IMR-90 (cell line): ENCODE results near the gene UTF1. TPM values are rescaled to one million over a fixed set of nuclear protein-coding genes. Genes with fewer than 3 reads are reported as not detected.

Experiments used
- ATAC-seq: fragments of 200-7000 bp; cut with Tn5 transposase; 2 replicates; pipeline ENCODE4 v1.9.1; 2020; ENCODE audit warnings: low read depth, mild to moderate bottlenecking, moderate library complexity
- BruUV-seq: library from RNA; stranded (reverse); fragments of 400-500 nt; replicated peaks from 2 replicates; lab custom pipeline; 2021; lab: Mats Ljungman, UMichigan
- CTCF ChIA-PET: fragments of 300-600 bp; formaldehyde crosslinking; extraction: SDS; loops from one replicate; lab custom pipeline; 2021; ENCODE audit warnings: antibody characterized with exemption; lab: Yijun Ruan, JAX
- POLR2A ChIA-PET: fragments of 300-600 bp; sonication (Branson Sonifier 250); formaldehyde crosslinking; loops from one replicate; lab custom pipeline; 2022; ENCODE audit warnings: antibody characterized with exemption; ENCODE audit not compliant: unreplicated experiment; lab: Charles Lee
- DNase-seq: peaks from one replicate; pipeline ENCODE4 v3.0.0; 2013
- H2AFZ ChIP-seq: replicated peaks from 2 replicates; pipeline ENCODE3; 2013; ENCODE audit warnings: low read length, mild to moderate bottlenecking; ENCODE audit not compliant: poor library complexity
- H2AK5ac ChIP-seq: 2 replicates; pipeline ENCODE4 v1.6.1; 2013; ENCODE audit warnings: low read depth, low read length, inconsistent platforms
- H2AK9ac ChIP-seq: replicated peaks from 2 replicates; pipeline ENCODE3; 2013; ENCODE audit warnings: mild to moderate bottlenecking, low read depth, low read length, moderate library complexity; ENCODE audit not compliant: poor library complexity
- H2BK120ac ChIP-seq: 2 replicates; pipeline ENCODE4 v1.6.1; 2013; ENCODE audit warnings: low read depth, low read length, inconsistent platforms
- H2BK15ac ChIP-seq: 3 replicates; pipeline ENCODE4 v1.6.1; 2013; ENCODE audit warnings: low read depth, low read length, inconsistent platforms
- H2BK20ac ChIP-seq: 2 replicates; pipeline ENCODE4 v1.6.1; 2013; ENCODE audit warnings: low read depth, mild to moderate bottlenecking, inconsistent platforms, low read length, moderate library complexity
- H2BK5ac ChIP-seq: 2 replicates; pipeline ENCODE4 v1.6.1; 2013; ENCODE audit warnings: mild to moderate bottlenecking, low read depth, low read length, inconsistent platforms; ENCODE audit not compliant: poor library complexity, severe bottlenecking
- H3K14ac ChIP-seq: replicated peaks from 2 replicates; pipeline ENCODE4 v1.6.1; 2013; ENCODE audit warnings: low read depth, low read length, inconsistent platforms
- H3K18ac ChIP-seq: 2 replicates; pipeline ENCODE4 v1.6.1; 2013; ENCODE audit warnings: low read depth, low read length, control low read depth
- H3K23ac ChIP-seq: 2 replicates; pipeline ENCODE4 v1.6.1; 2013; ENCODE audit warnings: low read depth, low read length, inconsistent platforms
- H3K27ac ChIP-seq: 2 replicates; pipeline ENCODE4 v1.5.1; 2013; ENCODE audit warnings: mild to moderate bottlenecking, control low read depth, low read length; ENCODE audit not compliant: insufficient read depth
- H3K27me3 ChIP-seq: 2 replicates; pipeline ENCODE4 v1.6.1; 2013; ENCODE audit warnings: low read length; ENCODE audit not compliant: control insufficient read depth, insufficient read depth
- H3K36me3 ChIP-seq: 2 replicates; pipeline ENCODE4 v1.6.1; 2013; ENCODE audit warnings: low read length, mixed read lengths; ENCODE audit not compliant: control insufficient read depth, insufficient read depth
- H3K4ac ChIP-seq: 2 replicates; pipeline ENCODE4 v1.6.1; 2013; ENCODE audit warnings: low read depth, low read length, inconsistent platforms
- H3K4me1 ChIP-seq: 2 replicates; pipeline ENCODE4 v1.6.1; 2013; ENCODE audit warnings: low read length, mixed read lengths; ENCODE audit not compliant: control insufficient read depth, insufficient read depth
- H3K4me2 ChIP-seq: 2 replicates; pipeline ENCODE4 v1.6.1; 2013; ENCODE audit warnings: low read depth, mild to moderate bottlenecking, control low read depth, low read length, moderate library complexity
- H3K4me3 ChIP-seq: 2 replicates; pipeline ENCODE4 v1.5.1; 2013; ENCODE audit warnings: low read depth, mild to moderate bottlenecking, control low read depth, low read length, moderate library complexity; ENCODE audit not compliant: insufficient read depth
- H3K56ac ChIP-seq: 2 replicates; pipeline ENCODE4 v1.6.1; 2013; ENCODE audit warnings: low read length, inconsistent platforms; ENCODE audit not compliant: insufficient read depth; ENCODE audit errors: extremely low read depth
- H3K79me1 ChIP-seq, 2 experiments: 2 replicates each; pipeline ENCODE4 v1.6.1; 2013; ENCODE audit warnings: low read length in 2 of 2, inconsistent platforms in 1 of 2, low read depth in 1 of 2
- H3K9ac ChIP-seq: 2 replicates; pipeline ENCODE4 v1.6.1; 2013; ENCODE audit warnings: low read depth, low read length, control low read depth
- H3K9me1 ChIP-seq: 2 replicates; pipeline ENCODE4 v1.6.1; 2013; ENCODE audit warnings: low read length, inconsistent platforms; ENCODE audit not compliant: insufficient read depth
- H3K9me3 ChIP-seq: 2 replicates; pipeline ENCODE4 v1.6.1; 2013; ENCODE audit warnings: low read length; ENCODE audit not compliant: control insufficient read depth, insufficient read depth
- H4K20me1 ChIP-seq: 2 replicates; pipeline ENCODE4 v1.6.1; 2013; ENCODE audit warnings: low read length, inconsistent platforms; ENCODE audit not compliant: insufficient read depth
- H4K5ac ChIP-seq: 2 replicates; pipeline ENCODE4 v1.6.1; 2013; ENCODE audit warnings: mild to moderate bottlenecking, low read depth, low read length, control low read depth
- H4K8ac ChIP-seq, 2 experiments: 2 replicates each; pipeline ENCODE4 v1.6.1; 2013; ENCODE audit warnings: low read depth in 2 of 2, low read length in 2 of 2, control low read depth in 1 of 2, inconsistent platforms in 1 of 2
- H4K91ac ChIP-seq: 2 replicates; pipeline ENCODE4 v1.6.1; 2013; ENCODE audit warnings: low read depth, low read length, inconsistent platforms; ENCODE audit not compliant: insufficient read depth
- BHLHE40 ChIP-seq: fragments of 150-350 bp; IDR thresholded peaks from 2 replicates; pipeline ENCODE4 v1.6.1; 2016; ENCODE audit warnings: mild to moderate bottlenecking, low read depth, low read length
- CEBPB ChIP-seq: IDR thresholded peaks from 2 replicates; pipeline ENCODE4 v1.6.1; 2012; ENCODE audit warnings: low read depth, low read length, improper control_type of control experiment
- CHD1 ChIP-seq: IDR thresholded peaks from 2 replicates; pipeline ENCODE4 v1.6.1; 2012; ENCODE audit warnings: low read depth, low read length, improper control_type of control experiment
- CTCF ChIP-seq: conservative IDR thresholded peaks from 2 replicates; pipeline ENCODE4 v1.5.1; 2012; ENCODE audit warnings: mild to moderate bottlenecking, low read depth, low read length, improper control_type of control experiment
- FOS ChIP-seq: fragments of 150-350 bp; IDR thresholded peaks from 2 replicates; pipeline ENCODE4 v1.6.1; 2016; ENCODE audit warnings: low read depth, low read length
- MAFK ChIP-seq: IDR thresholded peaks from 2 replicates; pipeline ENCODE4 v1.6.1; 2012; ENCODE audit warnings: low read depth, low read length, improper control_type of control experiment
- MAZ ChIP-seq: IDR thresholded peaks from 2 replicates; pipeline ENCODE4 v1.6.1; 2012; ENCODE audit warnings: low read depth, mild to moderate bottlenecking, low read length, improper control_type of control experiment, moderate library complexity, borderline replicate concordance
- MXI1 ChIP-seq: IDR thresholded peaks from 2 replicates; pipeline ENCODE4 v1.6.1; 2012; ENCODE audit warnings: low read depth, mild to moderate bottlenecking, low read length, moderate library complexity, borderline replicate concordance
- NFE2L2 ChIP-seq: fragments of 150-350 bp; IDR thresholded peaks from 2 replicates; pipeline ENCODE4 v1.6.1; 2016; ENCODE audit warnings: low read depth, mild to moderate bottlenecking, low read length
- POLR2A ChIP-seq: IDR thresholded peaks from 2 replicates; pipeline ENCODE4 v1.6.1; 2012; ENCODE audit warnings: mild to moderate bottlenecking, low read depth, low read length
- RAD21 ChIP-seq: IDR thresholded peaks from 2 replicates; pipeline ENCODE4 v1.6.1; 2012; ENCODE audit warnings: low read length, improper control_type of control experiment
- RCOR1 ChIP-seq: IDR thresholded peaks from 2 replicates; pipeline ENCODE4 v1.6.1; 2012; ENCODE audit warnings: mild to moderate bottlenecking, low read length, improper control_type of control experiment; ENCODE audit not compliant: insufficient replicate concordance
- RFX5 ChIP-seq: IDR thresholded peaks from 2 replicates; pipeline ENCODE4 v1.8.0; 2012; ENCODE audit warnings: low read depth, mild to moderate bottlenecking, low read length, moderate library complexity
- SMC3 ChIP-seq: fragments of 150-350 bp; IDR thresholded peaks from 2 replicates; pipeline ENCODE4 v1.6.1; 2016; ENCODE audit warnings: low read depth, mild to moderate bottlenecking, antibody characterized with exemption, low read length, moderate library complexity
- USF2 ChIP-seq: fragments of 150-350 bp; IDR thresholded peaks from 2 replicates; pipeline ENCODE4 v1.6.1; 2017; ENCODE audit warnings: mild to moderate bottlenecking, antibody characterized with exemption, low read length, low read depth
- WGBS, 2 experiments: methylation state at CpG; one replicate each; pipeline versions ENCODE4 v1.1.5 to v1.1.7; 2013; ENCODE audit warnings: missing lambda C conversion rate in 2 of 2; ENCODE audit not compliant: insufficient read length in 1 of 2; ENCODE audit errors: extremely low coverage in 2 of 2; 5-methylcytosine and 5-hydroxymethylcytosine counted together
- dilution Hi-C: fragments of 300-500 bp; cut with HindIII; formaldehyde crosslinking; loops from one replicate; pipeline ENCODE4 v1.14.3; 2018; ENCODE audit warnings: low sequenced_read_pairs; ENCODE audit not compliant: unreplicated experiment
- in situ Hi-C: fragments of 300-500 bp; cut with MboI; formaldehyde crosslinking; loops from 3 replicates; pipeline ENCODE4 v1.14.3; 2019; ENCODE audit warnings: low sequenced_read_pairs, inconsistent platforms, mixed read lengths
- intact Hi-C: fragments of 100-400 bp; cut with micrococcal nuclease; formaldehyde crosslinking; loops from 2 replicates; pipeline ENCODE4 v1.10.0; 2022
- polyA plus RNA-seq, 3 experiments: library from polyadenylated mRNA; depleted of rRNA; stranded (reverse); fragments of >200 nt; gene quantifications; 2 replicates each; pipeline ENCODE4 v1.2.3, GENCODE V29; 2012; ENCODE audit warnings: low replicate concordance in 1 of 3
- total RNA-seq: library from RNA; depleted of rRNA; stranded (reverse); fragments of >200 nt; gene quantifications from 2 replicates; pipeline ENCODE4 v1.2.3, GENCODE V29; 2012
- TF ChIP-seq, protein P1 (sequence below): fragments of 150-350 bp; IDR thresholded peaks from 2 replicates; pipeline ENCODE4 v1.6.1; 2016; ENCODE audit warnings: low read depth, mild to moderate bottlenecking, low read length, moderate library complexity, borderline replicate concordance

Gene UTF1
- total and polyA plus RNA-seq, 2 of the 4 experiments (the other 2 are of a cell fraction): not detected

- ChIA-PET POLR2A (no interaction called here), CTCF (no interaction called here)
- Histone ChIP-seq H3K56ac (no peak overlapping the region), H3K4me3 (no peak overlapping the region), H3K27ac (no peak overlapping the region), H2BK5ac (no peak overlapping the region), H2BK20ac (no peak overlapping the region), H4K91ac (no peak overlapping the region), H3K4me2 (no peak overlapping the region), H3K36me3 (peaks cover 2% of the 10 kb centered on the region), H3K4me1 (no peaks in the 10 kb centered on the region), H4K5ac (no peak overlapping the region), H2BK120ac (no peak overlapping the region), H2AFZ (no peak overlapping the region), H4K8ac (no peak overlapping the region), H3K27me3 (no peaks in the 10 kb centered on the region), H3K4ac (no peak overlapping the region), H3K9ac (no peak overlapping the region), H4K20me1 (no peaks in the 10 kb centered on the region), H3K18ac (no peak overlapping the region), H3K14ac (no peak overlapping the region), H3K9me3 (no peaks in the 10 kb centered on the region), H3K23ac (no peak overlapping the region), H2BK15ac (no peak overlapping the region), H2AK9ac (no peak overlapping the region), H3K79me1 (no peaks in the 10 kb centered on the region), H2AK5ac (no peak overlapping the region), H3K9me1 (no peaks in the 10 kb centered on the region)
- in situ Hi-C loops (no loop called here), intact Hi-C loops (no loop called here), dilution Hi-C loops (no loop called here)
- WGBS, 2 experiments: 64% methylated on average over 11 of the region's 14 CpGs; no CpG with 5 or more reads in 1 of the 2 experiments
- ATAC-seq (no peak), DNase-seq (no peak)
- no TSS peak for BruUV-seq
- TF ChIP-seq MAFK: no peak
- TF ChIP-seq RAD21: no peak
- no peak for TF ChIP-seq RFX5
- no peak for TF ChIP-seq CHD1
- TF ChIP-seq RCOR1: no peak
- no peak for TF ChIP-seq BHLHE40
- no peak for TF ChIP-seq POLR2A
- no peak for TF ChIP-seq CEBPB
- TF ChIP-seq NFE2L2: no peak
- no peak for TF ChIP-seq SMC3
- TF ChIP-seq MXI1: no peak
- TF ChIP-seq USF2: no peak
- TF ChIP-seq MAZ: no peak
- no peak for TF ChIP-seq FOS
- TF ChIP-seq, protein P1, sequence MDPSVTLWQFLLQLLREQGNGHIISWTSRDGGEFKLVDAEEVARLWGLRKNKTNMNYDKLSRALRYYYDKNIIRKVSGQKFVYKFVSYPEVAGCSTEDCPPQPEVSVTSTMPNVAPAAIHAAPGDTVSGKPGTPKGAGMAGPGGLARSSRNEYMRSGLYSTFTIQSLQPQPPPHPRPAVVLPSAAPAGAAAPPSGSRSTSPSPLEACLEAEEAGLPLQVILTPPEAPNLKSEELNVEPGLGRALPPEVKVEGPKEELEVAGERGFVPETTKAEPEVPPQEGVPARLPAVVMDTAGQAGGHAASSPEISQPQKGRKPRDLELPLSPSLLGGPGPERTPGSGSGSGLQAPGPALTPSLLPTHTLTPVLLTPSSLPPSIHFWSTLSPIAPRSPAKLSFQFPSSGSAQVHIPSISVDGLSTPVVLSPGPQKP: no peak
- no peak for TF ChIP-seq CTCF
Measured at GRCh38 chr10:133182190-133182589, 47.8 kb upstream of the UTF1 start.
